Peyer's patch (tissue), 4 donors: ENCODE data around the gene MAGI2. TPM values are rescaled to one million over a fixed set of nuclear protein-coding genes. Genes with fewer than 3 reads are reported as not detected.

Experiments used
- DNase-seq, 3 donors: peaks; one replicate each; pipeline ENCODE4 v3.0.0-alpha.2; 2017 to 2019
- H3K27ac ChIP-seq, 4 donors: fragments of 200-600 bp; sonication (generic); one replicate each; pipeline ENCODE4 v1.5.1; 2016 to 2019
- H3K27me3 ChIP-seq, 2 donors: fragments of 200-600 bp; sonication (generic); one replicate each; pipeline ENCODE4 v1.5.1; 2019
- H3K36me3 ChIP-seq, 3 donors: fragments of 200-600 bp; sonication (generic); one replicate each; pipeline ENCODE4 v1.5.1; 2016 to 2019
- H3K4me1 ChIP-seq, 4 donors: fragments of 200-600 bp; sonication (generic); one replicate each; pipeline ENCODE4 v1.5.1; 2016 to 2019
- H3K4me3 ChIP-seq, 4 donors: fragments of 200-600 bp; sonication (generic); 1 replicate in 3 of 4; 2 replicates in 1 of 4; pipeline ENCODE4 v1.5.1; 2016 to 2019; ENCODE audit warnings: mild to moderate bottlenecking in 1 of 4
- H3K9me3 ChIP-seq, 4 donors: fragments of 200-600 bp; sonication (generic); one replicate each; pipeline ENCODE4 v1.5.1; 2016 to 2019; ENCODE audit warnings: mild to moderate bottlenecking in 1 of 4
- POLR2A ChIP-seq, 2 donors: fragments of 450-650 bp; IDR thresholded peaks; one replicate each; pipeline ENCODE4 v1.5.1; 2017; ENCODE audit warnings: antibody characterized with exemption in 2 of 2, mild to moderate bottlenecking in 2 of 2, moderate library complexity in 2 of 2
- total RNA-seq, 4 donors: library from RNA; depleted of rRNA; stranded (reverse); fragments of >200 nt; gene quantifications; one replicate each; pipeline ENCODE4 v1.1.0, GENCODE V29; 2016
- TF ChIP-seq, protein P1 (sequence below), 6 experiments: fragments of 450-650 bp in 4 of 6; fragments of 200-600 bp in 2 of 6; sonication (generic) in 1 of 6; IDR thresholded peaks; one replicate each; pipeline ENCODE4 v1.5.1; 2017 to 2019; ENCODE audit warnings: antibody characterized with exemption in 6 of 6, mild to moderate bottlenecking in 3 of 6, moderate library complexity in 1 of 6

The MAGI2 gene
- total RNA-seq, 4 donors from 2014 or later = 1.6 to 12.4 (median 2.8) TPM

DNA sequence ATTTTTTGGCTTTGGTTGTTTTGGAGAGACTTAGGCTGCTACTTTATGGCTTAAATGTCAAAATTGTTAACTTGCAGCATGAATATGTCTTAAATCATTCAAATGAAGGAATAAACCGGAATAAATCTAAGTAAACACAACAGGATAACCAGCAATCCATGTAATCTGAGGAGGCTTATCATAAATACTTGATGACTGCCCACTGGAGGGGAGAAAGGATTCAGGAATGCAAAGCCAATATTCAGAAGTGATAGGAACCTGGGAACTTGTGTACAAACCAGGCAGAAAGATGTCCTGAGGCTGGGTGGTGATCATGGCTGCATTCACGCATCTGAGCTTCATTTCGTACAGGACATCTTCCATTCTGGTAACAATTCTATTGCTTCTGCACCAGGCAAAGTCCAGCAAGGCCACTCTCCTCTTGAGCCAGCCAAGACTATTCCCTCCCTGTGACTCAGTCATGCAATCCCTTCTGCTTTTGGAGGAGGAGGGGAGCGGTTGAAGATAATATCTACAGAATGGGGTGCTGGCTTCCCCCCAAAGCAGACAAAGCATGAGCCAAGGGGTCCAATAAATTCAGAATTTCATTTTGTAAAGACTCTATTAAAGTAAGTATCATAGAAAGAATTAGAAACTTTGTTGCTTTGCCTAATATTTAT, 1280.4 kb downstream of the MAGI2 start:
- no peaks in the 10 kb centered on the region for H3K36me3 ChIP-seq
- no peaks in the 10 kb centered on the region for H3K4me1 ChIP-seq
- DNase-seq = no peak
- no peak overlapping the region for H3K4me3 ChIP-seq
- H3K27me3 ChIP-seq = no peaks in the 10 kb centered on the region
- no peak overlapping the region for H3K27ac ChIP-seq
- TF ChIP-seq, protein P1, sequence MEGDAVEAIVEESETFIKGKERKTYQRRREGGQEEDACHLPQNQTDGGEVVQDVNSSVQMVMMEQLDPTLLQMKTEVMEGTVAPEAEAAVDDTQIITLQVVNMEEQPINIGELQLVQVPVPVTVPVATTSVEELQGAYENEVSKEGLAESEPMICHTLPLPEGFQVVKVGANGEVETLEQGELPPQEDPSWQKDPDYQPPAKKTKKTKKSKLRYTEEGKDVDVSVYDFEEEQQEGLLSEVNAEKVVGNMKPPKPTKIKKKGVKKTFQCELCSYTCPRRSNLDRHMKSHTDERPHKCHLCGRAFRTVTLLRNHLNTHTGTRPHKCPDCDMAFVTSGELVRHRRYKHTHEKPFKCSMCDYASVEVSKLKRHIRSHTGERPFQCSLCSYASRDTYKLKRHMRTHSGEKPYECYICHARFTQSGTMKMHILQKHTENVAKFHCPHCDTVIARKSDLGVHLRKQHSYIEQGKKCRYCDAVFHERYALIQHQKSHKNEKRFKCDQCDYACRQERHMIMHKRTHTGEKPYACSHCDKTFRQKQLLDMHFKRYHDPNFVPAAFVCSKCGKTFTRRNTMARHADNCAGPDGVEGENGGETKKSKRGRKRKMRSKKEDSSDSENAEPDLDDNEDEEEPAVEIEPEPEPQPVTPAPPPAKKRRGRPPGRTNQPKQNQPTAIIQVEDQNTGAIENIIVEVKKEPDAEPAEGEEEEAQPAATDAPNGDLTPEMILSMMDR (IDR thresholded peaks at IDR 0.05) = no peak
- no peak for TF ChIP-seq POLR2A (IDR thresholded peaks at IDR 0.05)
- H3K9me3 ChIP-seq = no peaks in the 10 kb centered on the region

DNA sequence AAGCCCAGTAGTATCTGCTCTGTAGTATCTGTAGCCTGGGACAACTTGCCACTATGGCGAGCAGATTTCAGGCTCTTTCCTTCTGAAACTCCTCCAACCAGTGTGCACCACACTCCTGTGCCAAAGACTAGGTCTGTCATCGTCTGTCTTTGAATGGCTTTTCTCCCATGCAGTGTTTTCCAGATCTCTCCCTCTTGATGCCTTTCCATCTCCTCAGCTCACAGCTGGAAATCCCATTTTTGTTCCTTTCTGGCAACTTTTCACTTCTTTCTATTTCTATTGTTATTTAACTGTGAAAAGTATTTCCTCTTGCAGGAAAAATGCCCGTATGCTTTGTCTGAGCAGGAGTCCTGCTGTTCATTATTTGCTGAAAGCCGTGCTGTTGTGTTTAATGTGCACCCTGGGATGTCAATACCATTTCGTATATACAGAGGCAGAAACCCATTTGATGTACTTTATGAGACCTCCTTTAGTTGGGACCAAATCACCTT, 1281.2 kb downstream of the MAGI2 start:
- no peak for TF ChIP-seq POLR2A (IDR thresholded peaks at IDR 0.05)
- TF ChIP-seq, protein P1 (IDR thresholded peaks at IDR 0.05) = no peak
- Histone ChIP-seq H3K4me1 (no peaks in the 10 kb centered on the region), H3K4me3 (no peak overlapping the region), H3K9me3 (no peaks in the 10 kb centered on the region), H3K27ac (no peak overlapping the region), H3K36me3 (no peaks in the 10 kb centered on the region), H3K27me3 (no peaks in the 10 kb centered on the region)
- DNase-seq = no peak

DNA sequence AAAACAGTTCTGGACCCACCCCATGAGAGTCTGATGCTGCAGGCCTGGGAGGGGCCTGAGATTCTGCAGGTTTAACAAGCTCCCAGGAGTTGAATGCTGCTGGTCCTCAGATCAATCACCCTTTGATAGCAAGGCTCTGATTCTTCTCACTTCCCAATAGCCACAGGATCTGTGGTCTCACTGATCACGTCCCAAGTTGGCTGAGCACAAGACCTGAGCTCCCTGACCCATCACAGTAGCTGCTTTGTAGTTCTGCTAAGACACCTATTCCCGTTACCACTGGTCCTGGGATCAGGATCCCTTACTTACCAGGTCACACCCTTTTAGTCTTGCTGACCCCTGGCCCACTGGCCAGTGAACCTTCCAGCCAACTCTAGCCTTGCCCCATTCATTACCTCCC, 1282.1 kb downstream of the MAGI2 start:
- Histone ChIP-seq H3K4me1 (no peaks in the 10 kb centered on the region), H3K36me3 (no peaks in the 10 kb centered on the region), H3K27ac (no peak overlapping the region), H3K9me3 (no peaks in the 10 kb centered on the region), H3K4me3 (no peak overlapping the region), H3K27me3 (no peaks in the 10 kb centered on the region)
- DNase-seq = no peak
- no peak for TF ChIP-seq POLR2A (IDR thresholded peaks at IDR 0.05)
- TF ChIP-seq, protein P1 (IDR thresholded peaks at IDR 0.05) = no peak

DNA sequence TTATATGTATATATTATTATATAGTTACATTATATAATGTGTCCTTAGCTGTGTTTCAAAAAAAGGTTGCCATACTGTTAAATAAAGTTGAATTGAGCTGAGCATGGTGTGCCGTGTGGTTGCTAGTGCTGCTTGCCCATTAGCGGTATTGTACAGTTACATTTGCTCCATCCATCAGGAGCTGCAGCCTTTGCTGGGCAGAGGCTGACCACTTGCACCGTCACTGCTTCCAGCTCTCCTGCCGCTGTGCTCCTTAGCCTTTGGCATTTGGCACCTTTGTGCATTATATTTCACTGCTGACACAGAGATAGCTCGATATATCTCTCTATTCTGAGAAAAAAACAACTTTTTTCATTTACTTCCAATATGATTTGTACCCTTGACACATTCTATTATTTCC, 1282.7 kb downstream of the MAGI2 start:
- H3K4me1 ChIP-seq = no peaks in the 10 kb centered on the region
- no peaks in the 10 kb centered on the region for H3K36me3 ChIP-seq
- no peak overlapping the region for H3K27ac ChIP-seq
- no peak for DNase-seq
- H3K9me3 ChIP-seq = no peaks in the 10 kb centered on the region
- H3K4me3 ChIP-seq = no peak overlapping the region
- no peaks in the 10 kb centered on the region for H3K27me3 ChIP-seq
- TF ChIP-seq, protein P1 (IDR thresholded peaks at IDR 0.05) = no peak
- TF ChIP-seq POLR2A (IDR thresholded peaks at IDR 0.05) = no peak

DNA sequence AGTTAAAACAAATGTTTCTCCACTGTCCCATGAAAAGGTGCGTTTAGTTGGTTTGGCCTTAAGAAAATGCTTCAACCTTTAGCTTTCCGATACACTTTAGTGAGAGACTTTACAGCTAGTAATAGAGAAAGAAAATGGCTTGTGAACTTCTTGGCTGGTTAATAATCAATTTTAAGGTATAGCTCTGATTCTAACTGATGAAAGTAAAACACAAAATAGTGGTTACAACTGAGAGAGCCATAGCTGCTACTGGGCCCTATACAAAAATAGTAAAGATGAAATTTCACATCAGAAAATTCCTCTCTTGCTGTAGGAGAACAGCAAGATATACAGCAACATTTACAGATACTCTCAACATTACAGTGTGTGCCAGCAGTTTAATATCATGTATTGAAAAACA, 1283.5 kb downstream of the MAGI2 start:
- Histone ChIP-seq H3K27ac (no peak overlapping the region), H3K9me3 (no peaks in the 10 kb centered on the region), H3K4me3 (no peak overlapping the region), H3K4me1 (no peaks in the 10 kb centered on the region), H3K27me3 (no peaks in the 10 kb centered on the region), H3K36me3 (no peaks in the 10 kb centered on the region)
- DNase-seq = no peak
- TF ChIP-seq, protein P1 (IDR thresholded peaks at IDR 0.05) = no peak
- TF ChIP-seq POLR2A (IDR thresholded peaks at IDR 0.05) = no peak
